H9 (cell line): Measurements from ENCODE around the gene UBR7. TPM values are rescaled to one million over a fixed set of nuclear protein-coding genes. Genes with fewer than 3 reads are reported as not detected.
A peak's percentile ranks its signal among the peaks of the same experiment; 100 is the strongest.

ENCODE experiments used
- DNase-seq: peaks from one replicate; pipeline ENCODE4 v3.0.0-alpha.2; 2017
- H2AFZ ChIP-seq: one replicate; pipeline ENCODE4 v1.6.1; 2013; ENCODE audit warnings: mild to moderate bottlenecking, low read length, control low read depth, moderate library complexity
- H2AK5ac ChIP-seq: 2 replicates; pipeline ENCODE4 v1.6.1; 2013; ENCODE audit warnings: low read length, control low read depth, mixed read lengths; ENCODE audit not compliant: insufficient read length
- H2BK120ac ChIP-seq: one replicate; pipeline ENCODE4 v1.6.1; 2013; ENCODE audit warnings: low read depth, mild to moderate bottlenecking, low read length, control low read depth, inconsistent platforms; ENCODE audit not compliant: poor library complexity, severe bottlenecking
- H2BK12ac ChIP-seq: 2 replicates; pipeline ENCODE4 v1.6.1; 2013; ENCODE audit warnings: low read length, control low read depth, mixed read lengths, low read depth; ENCODE audit not compliant: insufficient read length
- H2BK15ac ChIP-seq: 2 replicates; pipeline ENCODE4 v1.6.1; 2013; ENCODE audit warnings: low read depth, low read length, control low read depth
- H2BK20ac ChIP-seq: one replicate; pipeline ENCODE4 v1.6.1; 2013; ENCODE audit warnings: low read depth, mild to moderate bottlenecking, low read length, control low read depth, inconsistent platforms; ENCODE audit not compliant: poor library complexity, severe bottlenecking
- H2BK5ac ChIP-seq: 2 replicates; pipeline ENCODE4 v1.6.1; 2013; ENCODE audit warnings: low read length, control low read depth, mixed read lengths; ENCODE audit not compliant: insufficient read length
- H3K14ac ChIP-seq: 2 replicates; pipeline ENCODE4 v1.6.1; 2013; ENCODE audit warnings: low read length, control low read depth; ENCODE audit not compliant: insufficient read depth
- H3K18ac ChIP-seq: 2 replicates; pipeline ENCODE4 v1.6.1; 2013; ENCODE audit warnings: low read depth, mild to moderate bottlenecking, mixed read lengths, low read length, control low read depth; ENCODE audit not compliant: insufficient read length
- H3K23ac ChIP-seq: 2 replicates; pipeline ENCODE4 v1.6.1; 2013; ENCODE audit warnings: low read length, control low read depth, mixed read lengths, low read depth; ENCODE audit not compliant: insufficient read length
- H3K23me2 ChIP-seq: 2 replicates; pipeline ENCODE4 v1.6.1; 2013; ENCODE audit warnings: low read depth, mild to moderate bottlenecking, mixed read lengths, low read length, control low read depth; ENCODE audit not compliant: insufficient read length, poor library complexity, severe bottlenecking
- H3K27ac ChIP-seq: 2 replicates; pipeline ENCODE4 v1.5.1; 2013; ENCODE audit warnings: low read length, control low read depth, mixed read lengths, low read depth; ENCODE audit not compliant: insufficient read length
- H3K27me3 ChIP-seq: 2 replicates; pipeline ENCODE4 v1.6.1; 2013; ENCODE audit warnings: low read length, control low read depth, inconsistent platforms; ENCODE audit not compliant: insufficient read depth
- H3K4ac ChIP-seq: 2 replicates; pipeline ENCODE4 v1.6.1; 2013; ENCODE audit warnings: low read depth, mild to moderate bottlenecking, control low read depth, inconsistent platforms, low read length, moderate library complexity
- H3K4me1 ChIP-seq: 2 replicates; pipeline ENCODE4 v1.6.1; 2013; ENCODE audit warnings: low read length, control low read depth, inconsistent platforms; ENCODE audit not compliant: insufficient read depth
- H3K4me2 ChIP-seq: 2 replicates; pipeline ENCODE4 v1.6.1; 2013; ENCODE audit warnings: low read length, control low read depth, mixed read lengths; ENCODE audit not compliant: insufficient read length, insufficient read depth
- H3K56ac ChIP-seq: 2 replicates; pipeline ENCODE4 v1.6.1; 2013; ENCODE audit warnings: low read depth, mild to moderate bottlenecking, mixed read lengths, low read length, control low read depth; ENCODE audit not compliant: insufficient read length
- H3K79me1 ChIP-seq: 2 replicates; pipeline ENCODE4 v1.6.1; 2013; ENCODE audit warnings: low read depth, mild to moderate bottlenecking, moderate library complexity, low read length, control low read depth, inconsistent platforms; ENCODE audit not compliant: insufficient read depth, poor library complexity, severe bottlenecking
- H3K79me2 ChIP-seq: 2 replicates; pipeline ENCODE4 v1.6.1; 2013; ENCODE audit warnings: low read length, control low read depth, inconsistent platforms; ENCODE audit not compliant: insufficient read depth
- H3K9ac ChIP-seq: 2 replicates; pipeline ENCODE4 v1.6.1; 2013; ENCODE audit warnings: low read length, control low read depth, mixed read lengths; ENCODE audit not compliant: insufficient read length; ENCODE audit errors: extremely low read depth
- H3K9me3 ChIP-seq: one replicate; pipeline ENCODE4 v1.6.1; 2013; ENCODE audit warnings: low read depth, low read length, inconsistent platforms; ENCODE audit not compliant: control insufficient read depth
- H3T11ph ChIP-seq: one replicate; pipeline ENCODE4 v1.6.1; 2013; ENCODE audit warnings: mild to moderate bottlenecking, low read length, control low read depth, inconsistent platforms
- H4K20me1 ChIP-seq: one replicate; pipeline ENCODE4 v1.6.1; 2013; ENCODE audit not compliant: control insufficient read depth, insufficient read length, insufficient read depth
- H4K5ac ChIP-seq: 2 replicates; pipeline ENCODE4 v1.6.1; 2013; ENCODE audit warnings: low read depth, mild to moderate bottlenecking, mixed read lengths, low read length, control low read depth; ENCODE audit not compliant: insufficient read length
- H4K8ac ChIP-seq: replicated peaks from 2 replicates; pipeline ENCODE4 v1.6.1; 2013; ENCODE audit warnings: low read length, control low read depth, mixed read lengths, low read depth; ENCODE audit not compliant: insufficient read length
- H4K91ac ChIP-seq: 2 replicates; pipeline ENCODE4 v1.6.1; 2013; ENCODE audit warnings: low read depth, mild to moderate bottlenecking, moderate library complexity, mixed read lengths, low read length, control low read depth; ENCODE audit not compliant: insufficient read length
- H3K27ac Mint-ChIP-seq, 3 experiments: 2 replicates in 2 of 3; 3 replicates in 1 of 3; pipeline ENCODE4 v1.8.0; 2020 to 2021; ENCODE audit warnings: mixed read lengths in 3 of 3, mild to moderate bottlenecking in 1 of 3, moderate library complexity in 1 of 3
- H3K27me3 Mint-ChIP-seq: 2 replicates; pipeline ENCODE4 v1.8.0; 2021; ENCODE audit warnings: low read depth, mild to moderate bottlenecking, moderate library complexity, mixed read lengths
- H3K36me3 Mint-ChIP-seq, 3 experiments: 2 replicates in 2 of 3; 3 replicates in 1 of 3; pipeline ENCODE4 v1.8.0; 2020 to 2021; ENCODE audit warnings: low read depth in 3 of 3, mixed read lengths in 3 of 3; ENCODE audit not compliant: insufficient read depth in 1 of 3
- H3K4me1 Mint-ChIP-seq, 2 experiments: 2 replicates each; pipeline ENCODE4 v1.8.0; 2020; ENCODE audit warnings: mixed read lengths in 2 of 2
- H3K4me3 Mint-ChIP-seq, 2 experiments: 2 replicates in 1 of 2; 3 replicates in 1 of 2; pipeline ENCODE4 v1.8.0; 2020 to 2021; ENCODE audit warnings: mild to moderate bottlenecking in 2 of 2, mixed read lengths in 2 of 2, moderate library complexity in 1 of 2
- H3K9me3 Mint-ChIP-seq, 2 experiments: 2 replicates in 1 of 2; 3 replicates in 1 of 2; pipeline ENCODE4 v1.8.0; 2020; ENCODE audit warnings: mild to moderate bottlenecking in 2 of 2, mixed read lengths in 2 of 2, moderate library complexity in 1 of 2
- WGBS: extraction: QIAGEN DNeasy Blood & Tissue Kit; methylation state at CpG from one replicate; pipeline ENCODE4 v1.1.7; 2013; ENCODE audit warnings: missing lambda C conversion rate, low lambda C conversion rate, mixed read lengths; ENCODE audit not compliant: insufficient read length; ENCODE audit errors: extremely low coverage; 5-methylcytosine and 5-hydroxymethylcytosine counted together
- total RNA-seq: library from RNA; stranded (reverse); gene quantifications from 2 replicates; pipeline ENCODE4 v1.2.1, GENCODE V29; 2021
- TF ChIP-seq, protein P1 (sequence below): fragments of 200-600 bp; sonication (generic); conservative IDR thresholded peaks from 3 replicates; pipeline ENCODE4 v1.8.0; 2021; ENCODE audit warnings: antibody characterized with exemption, mild to moderate bottlenecking

UBR7 gene
- total RNA-seq, 1 experiment from 2014 or later = 28.4 TPM

DNA sequence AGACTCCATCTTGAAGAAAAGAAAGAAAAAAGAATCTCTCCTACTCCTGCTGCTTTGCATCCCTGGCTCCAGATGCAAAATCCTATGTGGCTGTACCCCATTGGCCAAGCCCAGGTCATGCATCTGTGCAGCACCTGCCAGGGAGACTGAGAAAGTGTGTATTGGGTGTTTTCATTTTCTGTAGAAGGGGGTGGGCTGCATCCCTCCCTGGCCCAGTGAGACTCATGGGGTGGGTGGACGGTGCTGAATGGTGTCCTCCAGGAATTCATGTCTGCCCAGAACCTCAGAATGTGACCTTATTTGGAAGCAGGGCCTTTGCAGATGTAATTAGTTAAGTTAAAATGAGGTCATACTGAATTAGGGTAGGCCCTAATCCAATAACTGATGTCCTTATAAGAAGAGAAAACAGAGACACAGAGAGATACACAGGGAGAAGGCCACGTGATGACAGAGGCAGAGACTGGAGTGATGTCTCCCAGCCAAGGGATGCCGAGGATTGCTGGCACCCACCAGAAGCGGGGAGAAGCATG lies 45.6 kb upstream of the UBR7 start:
- Histone ChIP-seq H3K4me1 (no peaks in the 10 kb centered on the region), H3K27me3 (no peaks in the 10 kb centered on the region), H2BK5ac (no peak overlapping the region), H3K23ac (no peak overlapping the region), H3K27ac (no peak overlapping the region), H4K8ac (no peak overlapping the region), H3K9ac (no peak overlapping the region), H3K56ac (no peak overlapping the region), H2AFZ (no peak overlapping the region), H4K20me1 (no peaks in the 10 kb centered on the region), H4K91ac (no peak overlapping the region), H3K18ac (no peak overlapping the region), H3K4ac (no peak overlapping the region), H2BK15ac (no peak overlapping the region), H3K79me1 (no peaks in the 10 kb centered on the region), H3K4me2 (no peak overlapping the region), H2BK12ac (no peak overlapping the region), H2BK20ac (no peak overlapping the region), H3K9me3 (no peaks in the 10 kb centered on the region), H3T11ph (no peak overlapping the region), H3K23me2 (no peaks in the 10 kb centered on the region), H3K14ac (no peak overlapping the region), H2BK120ac (no peak overlapping the region), H2AK5ac (no peak overlapping the region), H3K79me2 (no peaks in the 10 kb centered on the region), H4K5ac (no peak overlapping the region)
- no peaks in the 10 kb centered on the region; a peak in 1 of 7 replicates for H3K36me3 Mint-ChIP-seq
- DNase-seq = no peak
- no peak overlapping the region for H3K4me3 Mint-ChIP-seq
- H3K27ac Mint-ChIP-seq = peak overlapping the region in 1 of 3 experiments; percentile 78; a peak in 1 of 7 replicates
- TF ChIP-seq, protein P1, sequence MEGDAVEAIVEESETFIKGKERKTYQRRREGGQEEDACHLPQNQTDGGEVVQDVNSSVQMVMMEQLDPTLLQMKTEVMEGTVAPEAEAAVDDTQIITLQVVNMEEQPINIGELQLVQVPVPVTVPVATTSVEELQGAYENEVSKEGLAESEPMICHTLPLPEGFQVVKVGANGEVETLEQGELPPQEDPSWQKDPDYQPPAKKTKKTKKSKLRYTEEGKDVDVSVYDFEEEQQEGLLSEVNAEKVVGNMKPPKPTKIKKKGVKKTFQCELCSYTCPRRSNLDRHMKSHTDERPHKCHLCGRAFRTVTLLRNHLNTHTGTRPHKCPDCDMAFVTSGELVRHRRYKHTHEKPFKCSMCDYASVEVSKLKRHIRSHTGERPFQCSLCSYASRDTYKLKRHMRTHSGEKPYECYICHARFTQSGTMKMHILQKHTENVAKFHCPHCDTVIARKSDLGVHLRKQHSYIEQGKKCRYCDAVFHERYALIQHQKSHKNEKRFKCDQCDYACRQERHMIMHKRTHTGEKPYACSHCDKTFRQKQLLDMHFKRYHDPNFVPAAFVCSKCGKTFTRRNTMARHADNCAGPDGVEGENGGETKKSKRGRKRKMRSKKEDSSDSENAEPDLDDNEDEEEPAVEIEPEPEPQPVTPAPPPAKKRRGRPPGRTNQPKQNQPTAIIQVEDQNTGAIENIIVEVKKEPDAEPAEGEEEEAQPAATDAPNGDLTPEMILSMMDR = no peak
- no peaks in the 10 kb centered on the region for H3K9me3 Mint-ChIP-seq
- no CpG with 5 or more reads among the region's 4 CpGs for WGBS
- peaks cover 3 to 6% of the 10 kb centered on the region in 2 experiments for H3K4me1 Mint-ChIP-seq
- no peaks in the 10 kb centered on the region; the same call in 1 of the 2 replicates for H3K27me3 Mint-ChIP-seq
